Fibroblast of mammary gland (primary cell): ENCODE measurements around the gene PGA5.

ENCODE experiments used
- DNase-seq: peaks from one replicate; pipeline ENCODE4 v3.0.0-alpha.2; 2010; ENCODE audit warnings: low read depth
- H3K4me3 ChIP-seq: 2 replicates; pipeline ENCODE4 v1.5.1; 2011; ENCODE audit warnings: low read depth, mild to moderate bottlenecking, low read length, moderate library complexity; ENCODE audit not compliant: control insufficient read depth
- TF ChIP-seq, protein P1 (sequence below): conservative IDR thresholded peaks from 2 replicates; pipeline ENCODE4 v1.5.1; 2011; ENCODE audit warnings: low read depth, low read length, inconsistent platforms; ENCODE audit not compliant: control insufficient read depth, insufficient read depth

PGA5 gene

DNA sequence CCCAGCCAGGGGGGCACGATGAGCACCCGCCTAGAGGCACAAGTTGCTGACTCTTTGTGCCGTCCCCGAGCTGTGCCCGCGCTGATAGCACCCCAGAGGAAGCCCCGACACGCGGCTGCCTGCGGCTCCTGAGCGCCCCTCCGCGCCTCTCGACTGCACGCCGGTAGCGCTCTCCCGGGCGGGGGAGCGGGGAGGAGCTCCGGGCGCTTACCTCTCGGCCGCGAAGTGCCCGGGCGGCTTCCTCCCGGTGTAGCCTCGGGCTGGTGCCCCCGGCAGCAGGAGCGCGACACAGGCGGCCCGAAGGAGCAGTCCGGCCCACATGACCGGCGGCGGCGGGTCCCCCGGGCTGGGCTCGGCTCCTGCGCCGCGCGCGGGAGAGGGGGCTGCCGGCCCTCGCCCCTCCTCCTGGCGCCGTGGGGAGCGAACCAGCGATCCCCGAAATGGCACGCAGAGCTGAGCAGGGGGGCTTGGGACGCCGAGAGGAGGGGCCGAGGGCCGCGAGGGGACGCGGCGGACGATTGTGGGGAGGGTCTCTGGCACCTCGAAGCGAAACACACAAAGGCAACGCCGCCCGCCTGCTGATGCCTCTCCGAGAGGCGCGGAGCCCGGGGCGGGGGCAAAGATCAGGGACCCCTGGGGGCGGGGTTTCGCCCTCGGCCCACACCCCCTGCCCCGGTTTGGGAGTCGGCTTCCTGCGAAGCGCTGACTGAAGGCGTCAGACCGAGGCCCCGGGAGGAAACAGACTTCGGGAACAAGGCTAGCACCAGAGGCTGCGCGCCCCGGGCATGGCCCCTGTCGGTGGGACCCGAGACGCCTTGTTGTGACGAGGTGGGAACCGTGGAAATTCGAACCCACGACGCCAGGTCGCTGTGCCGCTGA, 54.0 kb downstream of the PGA5 start, which contains the start of gene VWCE:
VWCE (minus strand) TSS at position 600 of the 879 bp plus-strand sequence; CDS start at position 321, 279 bp downstream.
- TF ChIP-seq, protein P1, sequence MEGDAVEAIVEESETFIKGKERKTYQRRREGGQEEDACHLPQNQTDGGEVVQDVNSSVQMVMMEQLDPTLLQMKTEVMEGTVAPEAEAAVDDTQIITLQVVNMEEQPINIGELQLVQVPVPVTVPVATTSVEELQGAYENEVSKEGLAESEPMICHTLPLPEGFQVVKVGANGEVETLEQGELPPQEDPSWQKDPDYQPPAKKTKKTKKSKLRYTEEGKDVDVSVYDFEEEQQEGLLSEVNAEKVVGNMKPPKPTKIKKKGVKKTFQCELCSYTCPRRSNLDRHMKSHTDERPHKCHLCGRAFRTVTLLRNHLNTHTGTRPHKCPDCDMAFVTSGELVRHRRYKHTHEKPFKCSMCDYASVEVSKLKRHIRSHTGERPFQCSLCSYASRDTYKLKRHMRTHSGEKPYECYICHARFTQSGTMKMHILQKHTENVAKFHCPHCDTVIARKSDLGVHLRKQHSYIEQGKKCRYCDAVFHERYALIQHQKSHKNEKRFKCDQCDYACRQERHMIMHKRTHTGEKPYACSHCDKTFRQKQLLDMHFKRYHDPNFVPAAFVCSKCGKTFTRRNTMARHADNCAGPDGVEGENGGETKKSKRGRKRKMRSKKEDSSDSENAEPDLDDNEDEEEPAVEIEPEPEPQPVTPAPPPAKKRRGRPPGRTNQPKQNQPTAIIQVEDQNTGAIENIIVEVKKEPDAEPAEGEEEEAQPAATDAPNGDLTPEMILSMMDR: no peak
- peak; percentile 33 for DNase-seq
- H3K4me3 ChIP-seq: peak within 1 kb of the TSS; percentile 53

DNA sequence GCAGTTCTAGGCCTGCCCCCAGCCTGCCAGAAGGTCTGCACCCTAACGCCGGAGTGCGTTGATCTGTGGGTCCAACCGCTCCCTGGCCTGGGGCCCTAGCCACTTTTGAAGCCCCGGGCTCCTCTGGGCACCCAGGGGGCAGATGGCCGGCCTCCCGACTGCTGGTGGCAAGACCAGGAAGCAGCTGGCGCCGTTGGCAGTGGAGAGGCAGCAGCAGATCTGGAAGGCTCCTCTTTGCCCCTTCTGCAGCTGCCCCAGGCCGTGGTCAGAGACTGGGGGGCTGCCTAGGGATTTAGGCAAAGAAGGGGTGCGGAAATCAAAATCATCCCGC, 54.6 kb downstream of the PGA5 start:
- peak overlapping the region; percentile 53 for H3K4me3 ChIP-seq
- no peak for DNase-seq

DNA sequence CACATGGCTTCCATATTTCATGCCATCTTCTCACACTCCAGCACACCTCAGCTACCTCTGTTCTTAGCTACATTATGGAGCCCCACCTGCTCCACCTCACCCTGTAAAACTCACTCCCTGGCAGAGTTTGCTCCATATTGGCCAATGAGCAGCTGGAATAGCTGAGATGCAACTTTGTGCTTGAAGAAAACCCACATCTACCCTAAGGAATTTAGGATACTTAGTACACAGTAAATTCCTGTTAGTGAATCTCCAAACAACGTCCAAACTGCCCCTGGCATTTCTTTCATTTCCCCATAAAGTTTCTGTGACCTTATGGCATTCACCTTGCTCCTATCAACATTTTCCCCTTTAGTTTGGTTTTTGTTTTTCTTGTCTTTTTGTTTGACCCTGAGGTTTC, 56.4 kb downstream of the PGA5 start:
- H3K4me3 ChIP-seq: no peak overlapping the region

More for the DNA sequence above, 54.6 kb downstream of the PGA5 start:
- TF ChIP-seq, protein P1: no peak

DNA sequence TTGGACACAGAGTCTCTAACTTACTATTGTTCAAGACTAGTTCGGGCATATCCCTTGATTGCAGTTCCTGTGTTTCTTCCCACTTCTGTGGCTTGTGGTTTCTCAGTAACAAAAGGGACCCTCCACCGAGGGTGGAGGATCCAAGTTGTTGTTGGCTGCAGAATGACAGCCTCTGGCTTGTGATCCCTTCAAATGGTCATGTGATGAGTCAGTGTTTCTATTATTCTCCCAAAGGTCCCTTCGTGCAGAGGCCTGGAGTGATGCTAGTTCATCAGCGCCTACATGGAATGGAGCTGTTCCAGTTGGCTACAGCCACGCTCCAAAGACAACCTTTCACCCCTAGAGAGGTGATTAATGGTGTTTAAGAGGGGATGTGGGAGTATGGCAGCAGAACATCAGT, 56.8 kb downstream of the PGA5 start:
- DNase-seq: peak; percentile 99
- TF ChIP-seq, protein P1: no peak
- no peak overlapping the region for H3K4me3 ChIP-seq

More for the DNA sequence above, 56.4 kb downstream of the PGA5 start:
- TF ChIP-seq, protein P1: no peak
- no peak for DNase-seq

DNA sequence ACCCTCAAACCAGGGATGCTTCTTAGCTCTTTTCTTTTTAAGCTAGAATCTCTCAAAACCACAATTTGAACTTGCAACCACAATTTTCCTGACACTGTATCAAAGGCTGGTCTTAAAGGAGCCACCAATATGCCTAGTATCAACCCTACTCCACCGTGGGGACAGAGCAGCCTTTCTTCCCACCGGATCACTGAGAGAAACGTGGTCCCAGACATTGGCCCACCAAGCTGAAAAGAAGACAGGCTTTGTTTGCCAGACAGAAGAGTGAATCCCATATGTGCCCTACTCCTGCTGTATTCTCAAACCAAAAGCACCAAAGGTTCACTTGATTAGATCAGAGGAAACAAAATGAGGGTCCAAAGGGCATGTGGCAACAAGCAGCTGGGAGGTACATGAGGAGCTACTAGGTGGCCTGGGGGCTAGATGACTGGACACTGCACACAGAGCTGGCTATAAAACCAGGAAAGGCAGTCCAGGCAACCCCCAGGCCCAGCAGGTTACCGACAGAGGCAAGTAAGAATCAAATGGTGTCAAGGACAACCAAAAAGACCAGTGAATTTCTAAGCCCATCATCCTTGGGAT, 57.8 kb downstream of the PGA5 start:
- no peak for DNase-seq
- TF ChIP-seq, protein P1: no peak
- H3K4me3 ChIP-seq: no peak overlapping the region
